ENCODE results near the gene TMCC1.

GRCh38 chr3:129663045-129663446 is 230.5 kb downstream of the TMCC1 start:
- TF ChIP-seq PATZ1 (CRISPR knock-in tag; IDR thresholded peaks at IDR 0.05; ENCODE audit: borderline replicate concordance) (no peak), ZFP30 (CRISPR knock-in tag; IDR thresholded peaks at IDR 0.05) (no peak), ZNF8 (CRISPR knock-in tag; IDR thresholded peaks at IDR 0.05) (no peak), PPARA (CRISPR knock-in tag; IDR thresholded peaks at IDR 0.05; ENCODE audit: borderline replicate concordance) (no peak), RARB (CRISPR knock-in tag; IDR thresholded peaks at IDR 0.05) (no peak), SNAI2 (CRISPR knock-in tag; IDR thresholded peaks at IDR 0.05) (no peak), ZNF565 (CRISPR knock-in tag; conservative IDR thresholded peaks at IDR 0.05; ENCODE audit: low read depth) (no peak), OSR1 (CRISPR knock-in tag; IDR thresholded peaks at IDR 0.05) (no peak)
